Liver (tissue), 9 donors: ENCODE measurements around the gene DIP2C. TPM values are rescaled to one million over a fixed set of nuclear protein-coding genes. Genes with fewer than 3 reads are reported as not detected.

Experiments
- DNase-seq: peaks from one replicate; pipeline ENCODE4 v3.0.0-alpha.2; 2017; ENCODE audit warnings: low spot score
- H3K27ac ChIP-seq, 2 donors: one replicate each; pipeline ENCODE4 v1.7.0; 2013; ENCODE audit warnings: inconsistent platforms in 2 of 2, low read length in 2 of 2, control low read depth in 1 of 2, low read depth in 1 of 2, mild to moderate bottlenecking in 1 of 2
- H3K27me3 ChIP-seq, 4 donors: one replicate each; pipeline versions ENCODE4 v1.6.1 to v1.7.0; 2013; ENCODE audit warnings: low read length in 3 of 4, inconsistent platforms in 1 of 4, mild to moderate bottlenecking in 1 of 4, moderate library complexity in 1 of 4; ENCODE audit not compliant: control insufficient read depth in 4 of 4, insufficient read depth in 4 of 4
- H3K36me3 ChIP-seq, 4 donors: one replicate each; pipeline versions ENCODE4 v1.6.1 to v1.7.0; 2013; ENCODE audit warnings: low read length in 3 of 4, mild to moderate bottlenecking in 3 of 4, low read depth in 1 of 4, moderate library complexity in 1 of 4; ENCODE audit not compliant: control insufficient read depth in 4 of 4, insufficient read depth in 3 of 4
- H3K4me1 ChIP-seq, 4 donors: one replicate each; pipeline versions ENCODE4 v1.6.1 to v1.7.0; 2013; ENCODE audit warnings: low read length in 3 of 4, mild to moderate bottlenecking in 3 of 4, moderate library complexity in 1 of 4; ENCODE audit not compliant: control insufficient read depth in 4 of 4, insufficient read depth in 4 of 4
- H3K4me3 ChIP-seq, 3 donors: one replicate each; pipeline versions ENCODE4 v1.6.1 to v1.7.0; 2013; ENCODE audit warnings: low read length in 3 of 3, control low read depth in 1 of 3, low read depth in 1 of 3, mild to moderate bottlenecking in 1 of 3
- H3K9ac ChIP-seq, 2 donors: one replicate each; pipeline ENCODE4 v1.7.0; 2013; ENCODE audit warnings: low read length in 2 of 2, mild to moderate bottlenecking in 2 of 2, moderate library complexity in 2 of 2, control low read depth in 1 of 2, low read depth in 1 of 2
- H3K9me3 ChIP-seq, 4 donors: one replicate each; pipeline versions ENCODE4 v1.6.1 to v1.7.0; 2013; ENCODE audit warnings: low read length in 3 of 4; ENCODE audit not compliant: control insufficient read depth in 4 of 4
- EGR1 ChIP-seq, 2 donors: IDR thresholded peaks; 2 replicates each; pipeline ENCODE4 v1.6.1; 2016 to 2018; ENCODE audit warnings: antibody characterized with exemption in 2 of 2, low read depth in 2 of 2
- FOXA1 ChIP-seq: IDR thresholded peaks from 2 replicates; pipeline ENCODE4 v1.6.1; 2016; ENCODE audit warnings: antibody characterized with exemption
- FOXA2 ChIP-seq: IDR thresholded peaks from 2 replicates; pipeline ENCODE4 v1.6.1; 2016; ENCODE audit warnings: antibody characterized with exemption
- GABPA ChIP-seq, 2 donors: IDR thresholded peaks in 1 of 2; conservative IDR thresholded peaks in 1 of 2; 2 replicates each; pipeline ENCODE4 v1.6.1; 2016; ENCODE audit warnings: antibody characterized with exemption in 2 of 2, mild to moderate bottlenecking in 1 of 2, moderate library complexity in 1 of 2
- HNF4A ChIP-seq, 2 donors: conservative IDR thresholded peaks; 2 replicates each; pipeline ENCODE4 v1.6.1; 2016; ENCODE audit warnings: antibody characterized with exemption in 2 of 2, mild to moderate bottlenecking in 2 of 2
- HNF4G ChIP-seq: IDR thresholded peaks from 2 replicates; pipeline ENCODE4 v1.6.1; 2016; ENCODE audit warnings: antibody characterized with exemption
- JUND ChIP-seq, 2 donors: IDR thresholded peaks; 2 replicates each; pipeline ENCODE4 v1.6.1; 2016; ENCODE audit warnings: antibody characterized with exemption in 2 of 2
- NR2F2 ChIP-seq: IDR thresholded peaks from 2 replicates; pipeline ENCODE4 v1.6.1; 2016; ENCODE audit warnings: antibody characterized with exemption
- RAD21 ChIP-seq, 2 donors: IDR thresholded peaks; 2 replicates each; pipeline ENCODE4 v1.6.1; 2016; ENCODE audit warnings: antibody characterized with exemption in 2 of 2, mild to moderate bottlenecking in 2 of 2
- RXRA ChIP-seq, 2 donors: IDR thresholded peaks; 2 replicates each; pipeline ENCODE4 v1.6.1; 2017 to 2018; ENCODE audit warnings: antibody characterized with exemption in 2 of 2, mild to moderate bottlenecking in 1 of 2
- SP1 ChIP-seq: IDR thresholded peaks from 2 replicates; pipeline ENCODE4 v1.6.1; 2018; ENCODE audit warnings: antibody characterized with exemption, mild to moderate bottlenecking
- TAF1 ChIP-seq: conservative IDR thresholded peaks from 2 replicates; pipeline ENCODE4 v1.6.1; 2016; ENCODE audit warnings: antibody characterized with exemption, mild to moderate bottlenecking
- YY1 ChIP-seq: IDR thresholded peaks from 2 replicates; pipeline ENCODE4 v1.6.1; 2016; ENCODE audit warnings: antibody characterized with exemption, mild to moderate bottlenecking
- WGBS: extraction: QIAGEN DNeasy Blood & Tissue Kit; methylation state at CpG from one replicate; pipeline ENCODE4 v1.1.7; 2013; 5-methylcytosine and 5-hydroxymethylcytosine counted together
- polyA plus RNA-seq, 2 donors: library from polyadenylated mRNA; stranded (reverse) in 1 of 2; unstranded in 1 of 2; fragments of 200-250 nt in 1 of 2; fragments of >200 nt in 1 of 2; fragmentation: Nextera tagmentation in 1 of 2; extraction: Ambion mirVana in 1 of 2; gene quantifications; one replicate each; pipeline versions ENCODE4 v1.2.1 to v1.2.3, GENCODE V29; 2013 to 2015
- total RNA-seq, 2 donors: library from RNA; depleted of rRNA; stranded (reverse); fragments of >200 nt; gene quantifications; one replicate each; pipeline ENCODE4 v1.2.3, GENCODE V29; 2014
- TF ChIP-seq, protein P1 (sequence below): fragments of 150-350 bp; IDR thresholded peaks from 2 replicates; pipeline ENCODE4 v1.5.1; 2017; ENCODE audit warnings: improper control_type of control experiment, low read depth, low read length; ENCODE audit not compliant: missing input control
- TF ChIP-seq, protein P2 (sequence below): IDR thresholded peaks from 2 replicates; pipeline ENCODE4 v1.6.1; 2016; ENCODE audit warnings: antibody characterized with exemption, mild to moderate bottlenecking
- TF ChIP-seq, protein P3 (sequence below): IDR thresholded peaks from 2 replicates; pipeline ENCODE4 v1.6.1; 2016; ENCODE audit warnings: antibody characterized with exemption
- TF ChIP-seq, protein P4 (sequence below): IDR thresholded peaks from 2 replicates; pipeline ENCODE4 v1.6.1; 2016; ENCODE audit warnings: antibody characterized with exemption
- TF ChIP-seq, protein P5 (sequence below): IDR thresholded peaks from 2 replicates; pipeline ENCODE4 v1.6.1; 2016; ENCODE audit warnings: antibody characterized with exemption
- donor health status: healthy.
- donor health status: healthy.
- donor health status: healthy.
- donor health status: healthy.
- donor health status: healthy.

DIP2C gene
- total and polyA plus RNA-seq, 4 donors: 4.2 to 12.2 (median 5.7) TPM

DNA sequence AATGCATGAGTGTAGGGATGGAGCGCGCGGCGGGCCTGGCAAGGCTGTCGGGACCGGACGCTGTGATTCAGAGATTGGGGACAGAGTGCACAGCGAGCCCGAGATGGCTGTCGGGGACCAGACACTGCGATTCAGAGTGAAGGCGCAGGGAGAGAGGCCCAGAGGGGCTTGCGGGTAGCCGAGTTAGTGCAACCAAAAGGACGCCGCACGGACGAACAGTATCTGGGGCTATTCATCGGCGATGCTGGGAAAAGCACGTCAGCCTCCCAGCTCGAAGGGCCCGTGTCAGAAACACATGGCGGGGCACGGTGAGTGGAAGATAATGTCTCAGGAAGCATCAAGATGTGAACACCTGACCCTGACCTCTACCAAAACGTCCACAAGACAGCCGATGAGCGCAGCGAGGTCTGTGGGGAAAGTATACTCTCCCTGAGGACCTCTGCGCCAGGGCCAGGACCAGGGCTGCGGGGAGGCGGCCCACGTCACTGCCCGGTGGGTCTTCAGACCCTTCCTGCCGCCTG, 338.4 kb downstream of the DIP2C start:
- Histone ChIP-seq H3K27ac (no peak overlapping the region), H3K27me3 (no peaks in the 10 kb centered on the region), H3K9ac (no peak overlapping the region), H3K4me1 (no peaks in the 10 kb centered on the region), H3K4me3 (no peak overlapping the region), H3K9me3 (no peaks in the 10 kb centered on the region), H3K36me3 (peaks cover 5 to 37% (median 23%) of the 10 kb centered on the region in 4 donors)
- TF ChIP-seq, protein P1, sequence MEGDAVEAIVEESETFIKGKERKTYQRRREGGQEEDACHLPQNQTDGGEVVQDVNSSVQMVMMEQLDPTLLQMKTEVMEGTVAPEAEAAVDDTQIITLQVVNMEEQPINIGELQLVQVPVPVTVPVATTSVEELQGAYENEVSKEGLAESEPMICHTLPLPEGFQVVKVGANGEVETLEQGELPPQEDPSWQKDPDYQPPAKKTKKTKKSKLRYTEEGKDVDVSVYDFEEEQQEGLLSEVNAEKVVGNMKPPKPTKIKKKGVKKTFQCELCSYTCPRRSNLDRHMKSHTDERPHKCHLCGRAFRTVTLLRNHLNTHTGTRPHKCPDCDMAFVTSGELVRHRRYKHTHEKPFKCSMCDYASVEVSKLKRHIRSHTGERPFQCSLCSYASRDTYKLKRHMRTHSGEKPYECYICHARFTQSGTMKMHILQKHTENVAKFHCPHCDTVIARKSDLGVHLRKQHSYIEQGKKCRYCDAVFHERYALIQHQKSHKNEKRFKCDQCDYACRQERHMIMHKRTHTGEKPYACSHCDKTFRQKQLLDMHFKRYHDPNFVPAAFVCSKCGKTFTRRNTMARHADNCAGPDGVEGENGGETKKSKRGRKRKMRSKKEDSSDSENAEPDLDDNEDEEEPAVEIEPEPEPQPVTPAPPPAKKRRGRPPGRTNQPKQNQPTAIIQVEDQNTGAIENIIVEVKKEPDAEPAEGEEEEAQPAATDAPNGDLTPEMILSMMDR: no peak
- TF ChIP-seq FOXA2 (no peak), JUND (IDR thresholded peaks at IDR 0.05) (no peak), FOXA1 (no peak), HNF4A (conservative IDR thresholded peaks at IDR 0.05) (no peak), TAF1 (no peak), RXRA (IDR thresholded peaks at IDR 0.05) (no peak), NR2F2 (no peak), HNF4G (no peak), EGR1 (IDR thresholded peaks at IDR 0.05; ENCODE audit: low read depth in 2 of 2) (no peak), GABPA (IDR thresholded peaks at IDR 0.05 in 1 of 2, conservative IDR thresholded peaks at IDR 0.05 in 1 of 2) (no peak), YY1 (no peak), RAD21 (IDR thresholded peaks at IDR 0.05) (no peak), SP1 (no peak)
- TF ChIP-seq, protein P2, sequence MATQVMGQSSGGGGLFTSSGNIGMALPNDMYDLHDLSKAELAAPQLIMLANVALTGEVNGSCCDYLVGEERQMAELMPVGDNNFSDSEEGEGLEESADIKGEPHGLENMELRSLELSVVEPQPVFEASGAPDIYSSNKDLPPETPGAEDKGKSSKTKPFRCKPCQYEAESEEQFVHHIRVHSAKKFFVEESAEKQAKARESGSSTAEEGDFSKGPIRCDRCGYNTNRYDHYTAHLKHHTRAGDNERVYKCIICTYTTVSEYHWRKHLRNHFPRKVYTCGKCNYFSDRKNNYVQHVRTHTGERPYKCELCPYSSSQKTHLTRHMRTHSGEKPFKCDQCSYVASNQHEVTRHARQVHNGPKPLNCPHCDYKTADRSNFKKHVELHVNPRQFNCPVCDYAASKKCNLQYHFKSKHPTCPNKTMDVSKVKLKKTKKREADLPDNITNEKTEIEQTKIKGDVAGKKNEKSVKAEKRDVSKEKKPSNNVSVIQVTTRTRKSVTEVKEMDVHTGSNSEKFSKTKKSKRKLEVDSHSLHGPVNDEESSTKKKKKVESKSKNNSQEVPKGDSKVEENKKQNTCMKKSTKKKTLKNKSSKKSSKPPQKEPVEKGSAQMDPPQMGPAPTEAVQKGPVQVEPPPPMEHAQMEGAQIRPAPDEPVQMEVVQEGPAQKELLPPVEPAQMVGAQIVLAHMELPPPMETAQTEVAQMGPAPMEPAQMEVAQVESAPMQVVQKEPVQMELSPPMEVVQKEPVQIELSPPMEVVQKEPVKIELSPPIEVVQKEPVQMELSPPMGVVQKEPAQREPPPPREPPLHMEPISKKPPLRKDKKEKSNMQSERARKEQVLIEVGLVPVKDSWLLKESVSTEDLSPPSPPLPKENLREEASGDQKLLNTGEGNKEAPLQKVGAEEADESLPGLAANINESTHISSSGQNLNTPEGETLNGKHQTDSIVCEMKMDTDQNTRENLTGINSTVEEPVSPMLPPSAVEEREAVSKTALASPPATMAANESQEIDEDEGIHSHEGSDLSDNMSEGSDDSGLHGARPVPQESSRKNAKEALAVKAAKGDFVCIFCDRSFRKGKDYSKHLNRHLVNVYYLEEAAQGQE: no peak
- TF ChIP-seq, protein P3, sequence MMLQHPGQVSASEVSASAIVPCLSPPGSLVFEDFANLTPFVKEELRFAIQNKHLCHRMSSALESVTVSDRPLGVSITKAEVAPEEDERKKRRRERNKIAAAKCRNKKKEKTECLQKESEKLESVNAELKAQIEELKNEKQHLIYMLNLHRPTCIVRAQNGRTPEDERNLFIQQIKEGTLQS: no peak
- TF ChIP-seq, protein P4, sequence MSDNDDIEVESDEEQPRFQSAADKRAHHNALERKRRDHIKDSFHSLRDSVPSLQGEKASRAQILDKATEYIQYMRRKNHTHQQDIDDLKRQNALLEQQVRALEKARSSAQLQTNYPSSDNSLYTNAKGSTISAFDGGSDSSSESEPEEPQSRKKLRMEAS: no peak
- TF ChIP-seq, protein P5, sequence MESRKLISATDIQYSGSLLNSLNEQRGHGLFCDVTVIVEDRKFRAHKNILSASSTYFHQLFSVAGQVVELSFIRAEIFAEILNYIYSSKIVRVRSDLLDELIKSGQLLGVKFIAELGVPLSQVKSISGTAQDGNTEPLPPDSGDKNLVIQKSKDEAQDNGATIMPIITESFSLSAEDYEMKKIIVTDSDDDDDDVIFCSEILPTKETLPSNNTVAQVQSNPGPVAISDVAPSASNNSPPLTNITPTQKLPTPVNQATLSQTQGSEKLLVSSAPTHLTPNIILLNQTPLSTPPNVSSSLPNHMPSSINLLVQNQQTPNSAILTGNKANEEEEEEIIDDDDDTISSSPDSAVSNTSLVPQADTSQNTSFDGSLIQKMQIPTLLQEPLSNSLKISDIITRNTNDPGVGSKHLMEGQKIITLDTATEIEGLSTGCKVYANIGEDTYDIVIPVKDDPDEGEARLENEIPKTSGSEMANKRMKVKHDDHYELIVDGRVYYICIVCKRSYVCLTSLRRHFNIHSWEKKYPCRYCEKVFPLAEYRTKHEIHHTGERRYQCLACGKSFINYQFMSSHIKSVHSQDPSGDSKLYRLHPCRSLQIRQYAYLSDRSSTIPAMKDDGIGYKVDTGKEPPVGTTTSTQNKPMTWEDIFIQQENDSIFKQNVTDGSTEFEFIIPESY: no peak
- DNase-seq: no peak
- whole genome bisulfite sequencing: 94% methylated on average over 35 of the region's 35 CpGs
